GM21381 (cell line): ENCODE measurements around the gene CCDC149.

Source experiments
- ATAC-seq: cut with Tn5 transposase; IDR thresholded peaks from one replicate; pipeline ENCODE4 v1.9.1; 2021; ENCODE audit warnings: mild to moderate bottlenecking, moderate library complexity; ENCODE audit not compliant: unreplicated experiment

CCDC149 gene

DNA sequence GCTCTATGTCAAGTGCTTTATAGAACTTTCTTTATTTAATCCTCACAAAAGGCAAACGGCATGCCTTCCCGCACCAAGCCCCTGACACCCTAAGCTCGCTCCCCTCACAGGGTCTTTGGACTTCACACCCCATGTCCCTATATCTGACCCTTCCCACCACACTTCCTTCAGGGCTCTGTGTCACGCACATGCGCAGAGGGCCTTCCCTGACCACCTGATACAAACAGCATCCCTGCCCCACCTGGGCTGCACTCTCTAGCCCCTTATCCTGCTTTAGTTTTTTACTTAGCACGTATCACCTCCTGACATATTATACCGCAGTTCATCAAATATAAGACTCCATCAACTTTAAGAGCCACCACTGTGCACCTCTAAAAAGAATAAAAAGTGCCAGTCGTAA, 67.7 kb downstream of the CCDC149 start:
- no peak for ATAC-seq

DNA sequence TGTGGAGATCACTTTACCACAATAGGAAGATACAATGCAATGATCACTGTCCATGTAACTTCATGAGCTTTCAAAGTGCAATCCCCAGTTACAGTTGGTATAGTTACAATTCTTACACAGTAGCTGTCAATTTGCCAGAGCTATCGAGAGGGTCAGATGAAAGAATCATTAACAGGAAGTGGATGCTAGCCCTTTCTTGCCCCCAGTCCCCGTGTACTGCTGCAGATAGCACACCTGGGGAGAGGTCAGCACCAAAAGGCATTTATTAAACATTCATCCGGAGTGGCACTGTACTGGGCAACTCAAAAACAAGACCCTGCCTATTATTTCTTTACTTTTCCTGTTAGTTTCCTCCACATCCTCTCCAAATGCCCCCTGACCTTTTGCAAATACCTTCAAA, 69.7 kb downstream of the CCDC149 start:
- ATAC-seq: no peak

DNA sequence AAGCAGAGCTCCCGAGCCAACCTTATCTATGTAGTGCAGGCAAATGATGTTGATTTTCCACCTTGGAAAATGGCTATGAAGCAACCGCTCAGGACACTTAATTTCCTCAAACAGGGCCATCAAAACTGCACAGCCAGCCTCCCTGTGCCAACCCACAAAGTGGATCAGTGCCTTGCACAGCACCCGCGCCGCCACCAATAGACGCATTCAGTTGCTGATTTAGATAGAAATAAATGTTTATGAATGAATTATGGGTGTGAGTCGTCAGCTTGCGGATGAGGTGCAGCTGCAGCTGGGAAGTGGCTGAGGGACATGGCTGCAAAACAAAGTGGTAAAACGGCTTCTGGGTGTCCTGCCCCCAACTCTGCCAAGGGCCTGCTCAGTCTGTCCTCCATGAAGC, 70.5 kb downstream of the CCDC149 start:
- ATAC-seq: no peak

DNA sequence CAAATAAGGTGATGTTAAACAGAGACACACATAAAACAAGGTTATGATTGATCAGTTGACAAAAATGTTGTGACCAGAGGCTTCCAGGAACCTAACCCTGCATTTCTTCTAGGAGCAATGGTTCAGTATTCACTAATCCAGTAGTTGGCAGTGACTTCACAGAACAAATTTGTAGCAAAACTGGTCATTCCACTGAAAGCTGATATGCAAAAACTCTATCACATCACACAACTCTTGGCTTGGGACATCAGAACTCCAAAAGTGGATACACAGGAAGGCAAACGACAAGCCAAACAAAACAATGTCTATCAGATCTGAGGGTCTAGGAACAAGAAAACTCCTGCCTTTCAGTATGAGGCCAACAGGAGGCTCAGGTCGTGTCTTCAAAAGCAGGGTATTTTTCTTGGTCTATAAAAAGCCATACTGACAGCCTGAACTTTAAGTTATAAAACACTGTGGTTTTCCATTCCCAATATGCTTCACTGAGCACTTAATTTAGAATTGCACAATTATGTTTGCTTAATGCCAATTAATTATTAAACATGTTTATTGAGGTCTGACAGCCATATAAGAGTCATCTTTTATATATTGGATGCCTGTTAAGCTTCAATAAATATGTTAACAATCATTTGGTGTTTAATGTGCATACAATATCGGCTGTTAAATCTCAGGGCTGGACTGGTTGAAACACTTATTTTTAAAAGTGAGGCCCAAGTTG, 71.9 kb downstream of the CCDC149 start:
- no peak for ATAC-seq

DNA sequence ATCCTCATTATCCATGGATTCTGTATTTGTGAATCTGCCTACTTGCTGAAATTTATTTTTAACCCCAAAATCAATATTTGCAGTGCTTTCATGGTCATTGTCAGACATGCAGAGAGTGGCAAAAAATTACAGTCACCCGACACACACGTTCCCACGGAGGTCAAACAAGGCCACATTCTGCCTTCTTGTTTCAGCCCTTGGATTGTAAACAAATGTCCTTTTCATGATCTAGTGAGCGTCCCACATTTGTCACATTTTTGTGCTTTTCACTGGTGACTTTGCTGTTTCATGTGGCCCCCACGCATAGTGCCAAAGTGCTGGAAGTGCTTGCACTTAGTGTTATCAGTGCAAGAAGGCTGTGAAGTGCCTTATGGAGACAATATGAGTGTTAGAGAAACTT, 72.5 kb downstream of the CCDC149 start:
- no peak for ATAC-seq

DNA sequence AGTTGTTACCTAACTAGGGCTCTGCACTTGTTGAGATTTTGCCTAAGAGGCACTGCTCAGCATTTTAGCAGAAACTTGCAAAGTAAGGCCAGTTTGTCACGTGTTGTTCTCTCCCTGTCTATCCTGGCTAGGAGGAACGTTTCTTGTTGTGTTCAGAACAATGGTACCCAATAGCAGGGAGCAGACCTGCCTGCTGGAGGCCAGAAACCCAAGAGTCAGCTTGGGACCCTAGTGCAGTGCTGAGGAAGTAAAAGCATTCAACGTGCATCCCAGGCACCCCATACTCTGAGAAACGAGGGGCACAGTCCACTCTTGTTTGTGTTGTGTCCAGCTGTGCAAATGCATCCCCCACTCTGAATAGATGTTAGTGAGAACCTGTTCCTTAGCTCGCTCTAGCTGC, 75.1 kb downstream of the CCDC149 start:
- ATAC-seq: no peak

DNA sequence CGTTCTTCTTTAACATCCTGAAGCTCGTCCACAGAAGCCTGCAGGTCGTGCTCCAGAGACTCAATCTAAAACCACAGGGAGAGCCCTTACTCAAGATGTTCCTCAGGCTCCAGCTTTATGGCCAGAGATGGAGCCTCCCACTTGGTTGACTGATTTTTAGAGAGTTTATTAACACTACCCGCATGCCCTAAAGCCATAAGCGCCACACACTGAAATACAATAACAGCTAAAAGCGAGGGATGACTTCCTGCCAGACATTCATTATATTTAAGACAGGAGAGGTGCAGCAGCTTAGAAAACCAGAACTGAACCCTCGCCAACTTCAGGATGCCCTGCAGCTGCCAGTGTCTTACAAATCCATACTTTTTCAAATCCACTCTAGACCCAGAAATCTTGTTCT, 75.5 kb downstream of the CCDC149 start:
- ATAC-seq: no peak

DNA sequence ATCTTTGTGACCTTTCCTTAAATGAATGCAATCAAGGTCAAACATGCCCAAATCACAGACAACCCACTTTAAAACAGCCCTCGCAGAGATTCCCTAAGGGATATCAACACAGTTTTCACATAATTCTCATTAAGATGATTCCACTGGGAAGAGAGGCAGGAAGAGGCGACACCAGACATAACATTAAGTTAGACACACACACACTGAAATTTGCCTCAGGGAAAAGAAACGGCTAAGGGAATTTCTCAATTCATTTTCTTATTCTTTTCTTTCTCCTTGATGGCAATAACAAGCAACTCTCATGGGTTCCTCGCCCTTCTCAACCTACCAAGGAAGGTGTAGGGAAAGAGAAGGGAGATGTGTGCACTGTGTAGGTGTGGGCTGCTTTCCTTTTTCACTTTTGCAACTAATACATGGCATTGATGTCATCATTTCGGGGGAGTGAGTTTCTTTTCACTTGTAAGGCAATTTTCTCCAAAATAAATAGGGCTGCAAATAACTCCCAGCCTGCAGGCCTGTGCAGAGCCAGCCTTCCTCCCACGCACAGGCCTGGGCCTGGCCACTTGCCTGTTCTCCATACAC, 76.1 kb downstream of the CCDC149 start:
- ATAC-seq: no peak

DNA sequence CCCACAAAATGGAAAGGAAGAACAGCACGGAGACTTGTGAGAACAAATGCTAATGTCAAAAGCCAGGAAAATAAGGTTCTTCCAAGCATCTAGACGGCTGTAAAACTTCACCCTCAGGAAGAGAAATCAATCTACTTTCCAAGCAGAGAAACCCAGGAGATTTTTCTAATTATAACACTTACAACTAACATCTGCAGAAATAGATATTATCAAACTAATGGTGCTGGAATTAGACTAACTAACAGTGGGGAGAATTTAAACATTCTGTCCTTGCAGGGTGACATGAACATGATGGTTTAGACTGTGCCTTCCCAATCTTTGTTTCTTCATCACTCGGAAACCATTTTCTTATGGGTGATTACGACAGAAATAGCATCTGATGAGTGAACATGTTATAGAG, 77.1 kb downstream of the CCDC149 start:
- no peak for ATAC-seq

DNA sequence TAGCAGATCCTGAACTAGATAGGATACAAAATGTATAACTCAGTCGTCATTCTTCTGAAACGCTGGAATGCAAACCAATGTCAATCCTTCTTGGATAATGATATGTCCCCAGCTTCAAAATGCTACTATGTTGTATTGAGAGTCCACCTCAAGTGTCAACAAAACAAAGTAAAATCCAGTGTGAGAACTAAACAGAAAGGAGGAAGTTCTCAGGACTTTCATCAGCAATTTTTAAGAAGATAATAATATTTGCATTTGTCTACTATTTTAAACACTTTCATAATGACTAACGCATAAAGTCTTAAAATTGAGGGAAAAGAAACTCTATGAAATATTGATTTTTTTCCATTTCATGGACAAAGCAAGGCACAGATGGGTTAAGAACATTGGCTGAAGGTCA, 81.2 kb downstream of the CCDC149 start:
- no peak for ATAC-seq

DNA sequence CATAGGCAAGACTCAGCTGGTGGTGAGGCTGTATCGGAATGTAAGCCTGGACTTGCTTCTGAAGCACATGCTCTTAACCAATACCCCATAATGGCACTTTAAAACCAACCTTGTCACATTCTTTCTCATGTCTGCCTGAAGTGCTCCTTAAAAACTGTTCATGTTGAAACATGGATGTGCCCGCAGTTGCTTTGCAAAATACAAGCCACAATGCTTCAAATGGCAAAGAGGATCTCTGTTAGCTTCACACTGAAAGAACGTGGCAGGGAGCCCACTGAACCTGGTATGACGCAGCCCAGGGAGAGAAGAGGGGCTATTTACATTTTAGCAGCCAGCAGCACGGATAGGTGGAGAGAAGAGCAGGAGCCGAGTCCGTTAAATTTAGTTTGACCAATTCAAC, 88.1 kb downstream of the CCDC149 start:
- ATAC-seq: no peak

DNA sequence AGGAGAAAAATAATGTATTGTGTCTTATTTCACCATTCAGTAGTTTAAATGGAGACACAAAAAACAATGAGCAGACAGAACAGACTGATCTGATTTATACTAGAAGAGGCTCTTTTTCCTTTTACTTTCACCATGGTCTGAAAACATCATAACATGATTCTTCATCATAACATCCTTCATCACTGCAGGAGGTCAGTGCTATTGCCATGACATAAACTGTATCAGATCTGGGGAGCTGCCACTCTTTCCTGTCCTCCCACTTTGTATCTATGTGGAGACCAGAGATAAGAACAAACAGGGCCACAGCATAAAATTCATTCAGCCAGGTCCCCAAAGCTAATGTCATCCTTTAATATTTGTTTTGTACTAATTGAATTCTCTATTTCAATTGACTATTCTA, 92.3 kb downstream of the CCDC149 start:
- no peak for ATAC-seq

DNA sequence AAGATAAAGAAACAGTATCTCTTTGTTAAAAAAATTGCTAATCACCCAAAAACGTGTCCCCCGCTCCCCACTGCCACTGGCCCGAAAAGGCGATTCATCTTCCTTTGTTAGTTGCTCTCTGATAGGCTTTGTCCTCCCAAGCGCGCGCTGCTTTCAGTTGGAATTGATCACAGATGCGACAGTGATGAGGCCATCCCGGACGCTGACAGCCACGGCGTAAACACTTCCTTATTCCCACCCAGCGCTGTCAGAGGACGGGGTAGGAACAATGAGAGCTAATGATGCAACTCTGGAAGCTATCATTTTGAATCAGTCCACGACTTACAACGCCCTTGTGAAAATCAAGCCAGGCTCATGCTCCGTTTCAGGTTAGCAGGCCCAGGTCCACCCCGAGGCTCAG, 96.0 kb downstream of the CCDC149 start:
- ATAC-seq: no peak

DNA sequence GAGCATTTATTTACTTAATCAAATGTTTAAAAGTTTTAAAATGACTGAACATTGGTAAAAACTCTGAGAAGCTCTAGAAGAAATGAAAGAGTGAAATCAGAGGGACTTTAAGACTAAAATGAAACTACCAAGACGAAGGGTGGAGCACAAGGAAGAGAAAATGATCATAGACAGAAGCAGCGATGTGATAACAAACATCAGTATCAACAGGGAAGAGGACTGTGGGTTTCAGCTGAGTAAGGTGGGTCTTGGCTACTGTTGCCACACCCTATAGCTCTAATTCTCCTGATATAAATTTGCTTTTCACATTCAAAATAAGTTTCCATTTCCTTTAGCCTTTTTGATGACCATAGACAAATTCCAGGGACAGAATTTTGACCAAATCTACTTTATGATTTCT, 99.1 kb downstream of the CCDC149 start:
- no peak for ATAC-seq

DNA sequence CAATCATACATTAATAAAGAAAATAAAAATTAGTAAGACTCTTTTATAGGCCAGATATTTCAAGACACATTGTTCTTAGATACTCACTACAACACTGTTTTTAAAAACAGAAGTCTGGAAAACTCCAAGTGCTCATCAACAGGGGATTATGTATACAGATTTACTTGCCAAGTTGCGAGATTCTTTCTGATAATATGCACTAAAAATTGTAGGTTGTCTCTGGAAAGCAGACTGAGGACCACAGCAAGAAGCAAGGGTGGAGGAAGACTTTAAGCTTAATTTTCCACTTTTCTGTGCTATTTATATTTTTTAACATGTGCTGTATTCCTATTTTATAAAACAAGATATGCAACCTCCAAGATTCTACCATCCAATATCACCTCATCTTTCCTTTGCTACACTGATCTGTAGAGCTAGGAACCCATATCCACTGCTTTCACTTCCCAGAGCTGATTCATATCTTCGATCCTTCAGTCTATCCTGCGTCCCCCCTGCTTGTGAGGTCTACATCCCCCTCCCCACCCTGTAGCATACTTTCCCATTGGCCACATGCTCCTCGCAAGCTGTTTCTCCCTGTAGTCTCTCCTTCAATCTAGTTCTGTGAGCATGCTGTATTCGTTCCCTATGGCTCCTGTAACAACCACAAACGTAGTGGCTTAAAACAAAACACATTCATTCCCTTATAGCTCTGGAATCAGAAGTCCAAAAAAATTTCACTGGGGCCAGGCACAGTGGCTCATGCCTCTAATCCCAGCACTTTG, 101.8 kb downstream of the CCDC149 start:
- no peak for ATAC-seq

DNA sequence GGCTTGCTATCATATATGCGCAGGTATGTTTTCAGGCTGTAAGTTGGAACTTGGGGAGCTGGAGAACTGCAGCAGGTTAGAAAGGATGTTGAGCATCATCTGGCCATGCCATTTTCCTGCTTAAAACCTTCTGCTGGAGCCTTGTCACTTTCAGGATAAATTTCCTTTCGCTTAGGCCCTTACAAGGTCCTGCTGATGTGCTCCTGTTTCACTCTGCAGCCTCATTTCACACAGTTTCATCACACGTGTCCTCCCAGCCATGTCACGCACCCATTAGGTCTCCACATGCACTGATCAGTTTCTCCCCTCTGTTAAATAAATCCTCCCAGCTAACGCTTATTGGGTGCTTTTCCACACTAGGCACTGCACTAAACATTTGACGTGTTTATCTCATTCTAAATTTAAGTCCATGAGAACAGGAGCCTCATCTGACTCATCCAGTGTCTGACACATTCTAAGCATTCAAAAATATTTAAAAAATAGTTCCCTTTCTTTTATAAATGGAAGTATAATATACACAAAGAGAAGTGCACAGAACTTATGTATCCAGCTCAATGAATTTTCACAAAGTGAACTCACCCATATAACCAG, 102.9 kb downstream of the CCDC149 start:
- ATAC-seq: no peak

DNA sequence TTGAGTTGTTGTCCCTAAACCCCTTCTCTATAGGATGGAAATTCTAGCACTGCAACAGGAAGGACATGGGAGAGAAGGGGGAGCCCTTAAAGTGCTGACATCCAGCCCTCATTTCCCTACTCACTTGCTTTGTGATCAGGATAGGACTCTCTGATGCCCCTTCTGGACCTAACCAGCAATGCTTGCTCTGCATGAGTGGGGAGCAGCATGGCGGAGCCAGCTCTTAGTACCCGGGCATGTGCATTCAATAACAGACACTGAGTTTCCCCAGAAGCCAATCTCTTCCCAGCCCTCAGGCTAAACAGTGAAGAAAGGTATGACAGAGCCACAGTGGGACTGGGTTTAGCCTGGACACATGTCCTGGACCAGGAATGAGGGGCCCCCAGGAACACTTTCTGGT, 103.5 kb downstream of the CCDC149 start:
- ATAC-seq: no peak

DNA sequence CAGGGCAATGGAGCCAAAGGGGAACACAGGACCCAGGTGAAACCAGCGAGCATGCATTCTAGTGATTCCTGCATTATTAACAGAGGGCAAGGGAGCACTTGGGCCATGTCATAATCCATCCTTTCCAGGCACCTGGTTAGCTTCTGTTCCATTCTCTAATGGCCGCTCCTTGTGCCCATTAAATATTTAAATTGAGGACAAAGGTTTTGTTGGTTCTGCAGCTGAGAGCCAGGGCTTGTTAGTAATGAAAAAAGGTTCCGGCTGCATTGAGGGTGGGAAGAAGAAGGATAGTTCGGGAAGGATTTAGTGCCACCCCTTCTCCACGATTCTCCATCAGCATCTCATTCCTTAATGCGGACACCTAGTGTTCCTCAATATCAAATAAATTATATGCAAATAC, 103.9 kb downstream of the CCDC149 start:
- no peak for ATAC-seq

DNA sequence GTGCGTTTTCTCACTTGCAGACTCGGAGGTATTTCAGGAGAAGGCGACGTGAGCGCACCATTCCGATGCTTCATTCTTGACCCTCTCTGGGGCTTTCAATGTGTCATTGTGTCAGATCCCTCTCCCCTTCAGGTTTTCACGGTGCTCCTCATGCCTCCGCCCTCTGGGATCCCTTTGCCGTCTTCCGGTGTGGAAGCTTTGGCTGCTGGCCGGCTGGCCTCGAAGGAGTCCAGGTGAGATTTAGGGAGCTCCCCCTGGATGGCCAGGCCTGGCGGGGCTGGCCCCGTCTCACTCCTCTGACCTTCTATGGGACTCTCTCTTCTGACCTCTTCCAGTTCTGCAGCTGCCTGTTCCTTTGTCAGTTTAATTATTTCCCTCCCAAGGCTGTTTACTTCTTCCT, 104.6 kb downstream of the CCDC149 start:
- no peak for ATAC-seq

DNA sequence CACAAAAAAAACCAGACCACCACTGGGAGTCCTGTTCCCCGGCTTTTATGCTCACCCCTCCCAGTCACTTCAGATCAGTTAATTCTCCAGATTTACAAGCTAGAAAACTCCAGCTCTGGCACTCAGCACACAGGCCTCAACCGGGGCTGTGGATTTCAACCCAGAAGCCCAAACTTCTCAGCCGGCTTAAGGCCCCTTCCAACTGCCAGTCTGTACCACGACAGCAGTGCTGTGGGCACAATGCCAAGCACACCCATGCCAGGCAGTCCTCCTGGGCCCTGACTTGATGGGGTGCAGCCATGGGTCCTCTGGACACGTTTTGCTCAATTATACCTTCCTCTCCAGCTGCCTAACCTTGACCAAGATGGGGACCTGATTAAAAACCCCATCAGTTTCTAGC, 105.2 kb downstream of the CCDC149 start:
- ATAC-seq: no peak

DNA sequence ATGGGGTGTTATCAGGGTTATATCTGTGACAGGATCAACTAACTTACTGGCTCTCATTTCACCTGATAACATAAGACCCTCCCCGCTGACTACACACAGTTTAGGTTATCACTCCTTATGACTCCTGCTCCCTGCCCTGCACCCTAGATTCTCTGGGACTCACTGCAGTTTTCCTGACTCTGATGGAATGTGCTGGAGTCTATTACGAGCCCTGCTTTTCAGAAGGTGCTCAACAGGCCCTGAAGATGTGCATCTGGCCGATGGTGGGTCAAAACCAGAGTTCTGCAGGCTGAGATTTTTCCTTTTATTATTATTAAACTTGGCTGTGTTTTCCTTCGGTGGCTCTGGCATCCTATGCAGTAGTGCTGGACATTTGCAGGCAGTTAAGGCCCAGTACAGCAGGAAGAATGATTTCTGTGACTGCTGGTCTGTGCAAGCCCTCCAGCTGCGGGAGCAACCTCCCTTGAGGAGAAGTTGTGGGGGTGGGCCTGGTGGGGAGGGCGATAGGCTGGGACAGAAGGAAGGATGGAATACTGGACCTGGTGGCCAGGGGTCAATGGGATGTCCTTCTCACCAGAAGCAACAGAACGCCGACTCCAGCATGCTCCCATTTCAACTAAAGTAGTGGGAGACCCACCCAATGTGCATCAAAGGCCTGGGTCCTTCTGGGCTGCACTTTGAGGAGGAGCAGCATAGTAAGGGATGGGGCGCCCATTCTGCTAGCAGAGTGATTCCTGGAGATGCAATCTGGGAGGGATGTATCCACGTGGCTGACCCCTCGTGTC, 106.4 kb downstream of the CCDC149 start:
- no peak for ATAC-seq
